Hepatocyte (in vitro differentiated cells): ENCODE data around the gene ATXN1.

Source experiments
- CTCF ChIP-seq: fragments of 200-600 bp; sonication (generic); IDR thresholded peaks from 2 replicates; pipeline ENCODE4 v1.5.1; 2016; ENCODE audit warnings: antibody characterized with exemption, mild to moderate bottlenecking; ENCODE audit not compliant: poor library complexity
- EZH2 ChIP-seq: fragments of 200-600 bp; sonication (generic); IDR thresholded peaks from 2 replicates; pipeline ENCODE4 v1.6.1; 2016; ENCODE audit warnings: antibody characterized with exemption, mild to moderate bottlenecking, borderline replicate concordance
- EZH2phosphoT487 ChIP-seq: fragments of 200-600 bp; sonication (generic); IDR thresholded peaks from one replicate; pipeline ENCODE4 v1.6.1; 2018; ENCODE audit warnings: antibody characterized with exemption, mild to moderate bottlenecking, low read depth, moderate library complexity; ENCODE audit not compliant: unreplicated experiment, severe bottlenecking

- TF ChIP-seq CTCF (no peak), EZH2 (no peak), EZH2phosphoT487 (no peak)
Measured at GRCh38 chr6:16632101-16632500, 129.2 kb downstream of the ATXN1 start.
